Spleen (tissue), 7 donors: Measurements from ENCODE around the gene MFN2.

Source experiments
- POLR2A ChIP-seq, 3 donors: fragments of 450-650 bp; IDR thresholded peaks; one replicate each; pipeline ENCODE4 v1.5.1; 2017; ENCODE audit warnings: antibody characterized with exemption in 3 of 3, mild to moderate bottlenecking in 1 of 3
- POLR2AphosphoS5 ChIP-seq, 3 donors: sonication (generic); formaldehyde crosslinking; IDR thresholded peaks; one replicate each; pipeline ENCODE4 v1.5.1; 2017; ENCODE audit warnings: antibody characterized with exemption in 3 of 3
- TF ChIP-seq, protein P1 (sequence below), 11 experiments: fragments of 200-600 bp in 7 of 11; fragments of 450-650 bp in 4 of 11; sonication (generic) in 4 of 11; IDR thresholded peaks in 8 of 11; conservative IDR thresholded peaks in 3 of 11; 1 replicate in 7 of 11; 2 replicates in 4 of 11; pipeline versions ENCODE4 v1.4.0 to v1.8.0; 2016 to 2021; ENCODE audit warnings: antibody characterized with exemption in 11 of 11, inconsistent platforms in 4 of 11, mild to moderate bottlenecking in 1 of 11
- donor health status: DM: no; HTN: no; CAD: no; lungs with moderate emphysema.
- donor health status: DM: no; HTN: no; CAD: no.
- donor health status: DM: no; HTN: no; CAD: no.

DNA sequence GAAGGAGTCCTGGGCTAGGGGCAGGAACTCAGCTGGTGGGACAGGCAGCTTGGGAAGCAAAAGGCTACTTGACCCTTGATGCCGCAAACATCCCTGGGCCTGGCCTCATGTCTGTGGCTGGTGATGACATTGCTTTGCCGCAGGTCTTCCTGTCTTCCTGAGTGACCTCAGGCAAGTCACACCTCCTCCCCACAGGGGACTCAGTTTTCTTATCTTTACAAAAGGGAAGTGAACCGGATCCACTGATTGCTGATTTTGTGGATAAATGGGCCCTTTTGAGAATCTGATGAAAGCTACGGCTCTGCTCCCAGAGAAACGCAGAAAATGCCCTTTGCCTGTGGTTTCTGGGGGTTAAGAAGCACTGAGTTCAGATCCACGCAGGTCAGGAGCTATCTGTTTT lies 25.0 kb upstream of the MFN2 start:
- no peak for TF ChIP-seq POLR2AphosphoS5 (IDR thresholded peaks at IDR 0.05)
- TF ChIP-seq, protein P1, sequence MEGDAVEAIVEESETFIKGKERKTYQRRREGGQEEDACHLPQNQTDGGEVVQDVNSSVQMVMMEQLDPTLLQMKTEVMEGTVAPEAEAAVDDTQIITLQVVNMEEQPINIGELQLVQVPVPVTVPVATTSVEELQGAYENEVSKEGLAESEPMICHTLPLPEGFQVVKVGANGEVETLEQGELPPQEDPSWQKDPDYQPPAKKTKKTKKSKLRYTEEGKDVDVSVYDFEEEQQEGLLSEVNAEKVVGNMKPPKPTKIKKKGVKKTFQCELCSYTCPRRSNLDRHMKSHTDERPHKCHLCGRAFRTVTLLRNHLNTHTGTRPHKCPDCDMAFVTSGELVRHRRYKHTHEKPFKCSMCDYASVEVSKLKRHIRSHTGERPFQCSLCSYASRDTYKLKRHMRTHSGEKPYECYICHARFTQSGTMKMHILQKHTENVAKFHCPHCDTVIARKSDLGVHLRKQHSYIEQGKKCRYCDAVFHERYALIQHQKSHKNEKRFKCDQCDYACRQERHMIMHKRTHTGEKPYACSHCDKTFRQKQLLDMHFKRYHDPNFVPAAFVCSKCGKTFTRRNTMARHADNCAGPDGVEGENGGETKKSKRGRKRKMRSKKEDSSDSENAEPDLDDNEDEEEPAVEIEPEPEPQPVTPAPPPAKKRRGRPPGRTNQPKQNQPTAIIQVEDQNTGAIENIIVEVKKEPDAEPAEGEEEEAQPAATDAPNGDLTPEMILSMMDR (IDR thresholded peaks at IDR 0.05 in 8 of 11, conservative IDR thresholded peaks at IDR 0.05 in 3 of 11) = no peak
- TF ChIP-seq POLR2A (IDR thresholded peaks at IDR 0.05) = no peak
